Measurements from ENCODE around the gene XDH. TPM values are rescaled to one million over a fixed set of nuclear protein-coding genes. Genes with fewer than 3 reads are reported as not detected.

The XDH gene
- total RNA-seq, 1 donor from 2014 or later, result not detected

DNA sequence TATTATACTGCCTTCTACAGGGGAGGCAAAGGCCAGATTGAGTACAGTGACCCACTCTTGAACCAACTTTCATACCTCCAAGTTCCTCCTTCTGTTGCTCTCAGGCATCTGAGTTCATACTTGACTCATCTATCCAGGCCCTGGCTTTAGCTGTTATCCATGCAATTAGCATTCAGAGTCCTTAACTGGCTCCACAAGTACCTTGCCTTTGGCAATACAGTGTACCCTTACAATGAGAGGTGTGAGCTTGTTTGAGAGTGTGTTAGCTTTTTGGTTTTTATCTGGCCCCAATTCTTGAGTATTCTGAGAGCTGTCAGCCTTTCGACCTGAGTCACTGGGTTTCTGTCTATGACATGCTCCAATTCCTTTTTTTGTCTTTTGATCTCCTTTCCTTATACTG is 120.3 kb downstream of the XDH start:
- Mint-ChIP-seq H3K4me3 (no peak overlapping the region), H3K27me3 (peaks cover 11% of the 10 kb centered on the region), H3K36me3 (ENCODE audit: low read depth) (no peaks in the 10 kb centered on the region), H3K4me1 (peaks cover 3% of the 10 kb centered on the region), H3K9me3 (no peaks in the 10 kb centered on the region), H3K27ac (no peak overlapping the region)
- DNase-seq, result no peak
- intact Hi-C loops (cut with micrococcal nuclease), result no loop called here

DNA sequence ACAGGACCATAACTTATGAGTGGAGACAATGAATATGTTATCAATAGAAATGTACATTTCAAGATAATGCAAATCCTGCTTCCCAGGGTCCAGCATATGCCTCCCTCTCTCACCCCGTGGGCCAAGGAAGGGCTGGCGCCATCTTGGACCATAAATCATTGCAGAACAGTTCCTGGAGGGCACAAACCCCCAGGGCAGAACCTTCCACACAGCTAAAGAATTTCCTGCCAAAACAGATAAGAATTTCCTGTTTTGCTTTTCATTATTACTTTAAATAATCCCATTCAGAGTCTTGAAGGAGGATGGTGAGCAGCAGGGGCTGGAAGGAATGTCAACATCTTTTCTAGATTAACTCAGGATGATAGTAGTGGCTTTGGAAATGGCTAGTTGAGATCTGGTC is 126.9 kb downstream of the XDH start:
- Mint-ChIP-seq H3K36me3 (ENCODE audit: low read depth) (no peaks in the 10 kb centered on the region), H3K4me1 (no peaks in the 10 kb centered on the region), H3K9me3 (no peaks in the 10 kb centered on the region), H3K27ac (no peak overlapping the region), H3K27me3 (peaks cover 2% of the 10 kb centered on the region), H3K4me3 (no peak overlapping the region)
- DNase-seq, result no peak
- intact Hi-C loops (cut with micrococcal nuclease), result no loop called here

DNA sequence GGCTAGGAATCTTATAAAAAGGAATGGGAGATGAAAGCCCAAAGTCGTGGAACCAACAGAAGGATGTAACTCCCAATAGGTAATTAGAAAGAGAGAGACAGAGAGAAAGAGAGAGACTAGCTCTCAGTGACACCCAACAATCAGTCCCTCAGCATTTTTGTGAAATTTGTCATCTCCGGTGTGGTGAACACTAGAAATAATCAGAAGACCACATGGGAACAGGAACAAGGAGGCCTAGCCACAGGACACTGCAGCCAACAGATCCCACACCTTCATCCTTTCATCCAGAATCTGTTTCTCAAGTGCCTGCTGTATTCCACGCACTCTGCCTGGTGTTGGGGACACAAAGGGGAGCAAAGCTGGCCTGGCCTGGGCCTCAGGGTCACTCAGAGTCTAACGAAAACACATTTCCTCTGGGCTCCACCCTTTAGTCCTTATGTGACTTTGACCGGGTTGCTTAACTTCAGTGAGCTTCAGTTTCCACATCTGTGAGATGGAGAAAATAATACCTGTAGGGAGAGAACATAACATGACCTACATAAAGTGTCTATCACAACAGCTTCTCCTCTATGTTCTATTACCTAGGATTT is 127.5 kb downstream of the XDH start:
- H3K4me1 Mint-ChIP-seq, result no peaks in the 10 kb centered on the region
- no peak for DNase-seq

DNA sequence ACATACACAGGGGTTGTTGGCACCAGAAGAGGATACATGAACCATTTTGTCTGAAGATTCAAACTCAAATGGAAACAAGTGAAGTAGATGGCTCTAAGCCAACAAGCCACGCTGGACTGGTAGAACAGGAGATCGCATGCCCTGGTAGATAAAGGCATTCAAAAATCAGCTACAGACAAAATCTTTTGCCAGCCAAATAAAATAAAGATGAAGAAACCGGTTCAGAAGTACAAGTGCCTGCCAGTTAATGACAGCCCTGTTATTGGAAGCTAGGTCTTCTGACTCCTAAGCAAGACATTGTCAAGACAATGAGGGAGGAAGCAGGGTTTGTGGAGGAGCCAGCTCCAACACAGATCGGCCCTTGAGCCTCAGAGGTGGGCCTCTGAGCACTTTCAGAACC is 128.3 kb downstream of the XDH start:
- no peaks in the 10 kb centered on the region for H3K4me1 Mint-ChIP-seq
- no peak for DNase-seq
- no peak overlapping the region for H3K27ac Mint-ChIP-seq
- H3K36me3 Mint-ChIP-seq (ENCODE audit: low read depth), result no peaks in the 10 kb centered on the region
- peaks cover 2% of the 10 kb centered on the region for H3K27me3 Mint-ChIP-seq
- intact Hi-C loops (cut with micrococcal nuclease), result no loop called here
- no peak overlapping the region for H3K4me3 Mint-ChIP-seq
- no peaks in the 10 kb centered on the region for H3K9me3 Mint-ChIP-seq

More for the DNA sequence above, 127.5 kb downstream of the XDH start:
- intact Hi-C loops (cut with micrococcal nuclease), result no loop called here
- no peak overlapping the region for H3K27ac Mint-ChIP-seq
- H3K4me3 Mint-ChIP-seq, result no peak overlapping the region
- H3K36me3 Mint-ChIP-seq (ENCODE audit: low read depth), result no peaks in the 10 kb centered on the region
- H3K27me3 Mint-ChIP-seq, result peaks cover 2% of the 10 kb centered on the region
- no peaks in the 10 kb centered on the region for H3K9me3 Mint-ChIP-seq

Other genes with a start within 250 kb of the XDH start
- gene CAPN14, start 197.2 kb downstream of the XDH start, total RNA-seq, result 0.07 and 0.12 TPM in 2 replicates
- gene EHD3, start 180.6 kb downstream of the XDH start, total RNA-seq, result 1.3 and 1.5 TPM in 2 replicates
- not detected in 2 replicates for gene SRD5A2, start 166.2 kb upstream of the XDH start, total RNA-seq

Data from activated CD4-positive, alpha-beta T cell treated with anti-CD3 and anti-CD28 coated beads, Interleukin-2, amount 10 ng/mL, durations not matched to agents 24 days and 14 days (primary cell).